ENCODE results near the gene NKIRAS2.

NKIRAS2 gene

GRCh38 chr17:42058063-42058462 is 38.2 kb downstream of the NKIRAS2 start:
- no peak for DNase-seq

GRCh38 chr17:42059815-42060214 is 39.9 kb downstream of the NKIRAS2 start:
- DNase-seq = no peak

GRCh38 chr17:42060231-42060630 is 40.3 kb downstream of the NKIRAS2 start:
- DNase-seq = no peak

- no peak for DNase-seq
Measured at GRCh38 chr17:42061646-42062487, 42.0 kb downstream of the NKIRAS2 start.

- DNase-seq = no peak
Measured at GRCh38 chr17:42062681-42063080, 42.8 kb downstream of the NKIRAS2 start.

GRCh38 chr17:42065201-42065600 is 45.3 kb downstream of the NKIRAS2 start:
- no peak for DNase-seq

- peak; percentile 36 for DNase-seq
Measured at GRCh38 chr17:42067371-42068091, 47.6 kb downstream of the NKIRAS2 start.

GRCh38 chr17:42068979-42069378 is 49.1 kb downstream of the NKIRAS2 start:
- DNase-seq = no peak

GRCh38 chr17:42071810-42072209 is 51.9 kb downstream of the NKIRAS2 start:
- no peak for DNase-seq

- no peak for DNase-seq
Measured at GRCh38 chr17:42072323-42073187, 52.7 kb downstream of the NKIRAS2 start.

Measured in fibroblast of skin of back (primary cell).